ENCODE results near the gene COG5. TPM values are rescaled to one million over a fixed set of nuclear protein-coding genes. Genes with fewer than 3 reads are reported as not detected.
"Not testable (repeated sequence)": the region's sequence is repeated elsewhere in the genome, so short reads cannot be mapped to it uniquely, and the experiment has no call there.

Gene COG5
- total RNA-seq, 2 donors from 2014 or later: 30.9 to 49.2 TPM

- ATAC-seq: peak; percentile 45 to 52
- DNase-seq (ENCODE audit: low spot score in 2 of 2): peak; percentile 86 to 93
- no peaks in the 10 kb centered on the region for H3K9me3 Mint-ChIP-seq
- peak overlapping the region; percentile 99 to 100 for H3K27ac Mint-ChIP-seq
- peaks cover 0 to 5% of the 10 kb centered on the region in 2 donors for H3K36me3 Mint-ChIP-seq
These were observed 394.3 kb downstream of the COG5 start for GRCh38 chr7:107169120-107170050.

DNA sequence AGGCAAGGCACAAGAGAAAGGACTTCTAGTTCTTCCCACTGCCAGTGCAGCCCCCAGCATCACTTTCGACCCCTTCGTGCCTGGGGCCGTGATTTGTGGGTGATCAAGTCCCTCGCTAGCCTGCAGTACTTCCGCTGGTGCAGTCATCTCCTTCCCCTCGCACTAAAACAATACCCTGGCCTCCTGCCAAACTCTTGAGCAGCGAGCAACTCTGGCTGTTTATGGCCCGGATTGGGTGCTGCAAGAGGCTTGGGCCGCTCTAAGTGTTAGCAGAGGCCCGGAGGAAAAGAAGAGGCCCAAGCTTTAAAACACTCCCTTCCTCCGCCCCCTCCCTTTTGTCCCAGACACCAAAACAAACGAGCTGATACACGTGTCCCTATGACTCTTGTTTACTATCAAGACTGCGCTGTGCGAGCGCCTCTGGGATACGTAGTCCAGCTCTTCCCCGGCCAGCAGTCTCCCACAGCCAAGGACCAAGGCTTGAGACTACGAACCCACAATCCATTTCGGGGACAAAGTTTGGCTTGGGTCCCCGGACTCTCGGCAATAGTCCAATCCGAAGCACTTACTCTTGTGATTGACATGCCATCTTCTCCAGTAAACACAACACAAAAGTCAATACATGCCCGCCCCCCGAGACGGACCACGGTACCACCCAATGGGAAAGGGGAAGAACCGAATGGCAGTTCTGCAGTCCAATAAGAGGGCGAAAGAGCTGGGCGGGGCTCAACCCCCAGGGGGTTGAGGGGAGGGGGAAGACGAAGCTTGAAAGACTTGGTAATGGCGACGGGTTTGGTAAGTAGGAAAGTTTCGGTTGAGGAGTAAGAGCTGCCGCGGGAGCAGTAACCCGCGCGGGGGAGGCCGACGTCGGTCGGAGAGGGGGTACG lies 395.2 kb downstream of the COG5 start, which contains the start of gene HBP1:
HBP1 (plus strand) TSS at position 771 of the 887 bp plus-strand sequence. CDS start 10,891 bp downstream, outside the sequence.
- DNase-seq (ENCODE audit: low spot score in 2 of 2) (peak; percentile 96 to 97), ATAC-seq (peak; percentile 82 to 85)
- no peaks in the 10 kb centered on the region for H3K9me3 Mint-ChIP-seq
- peaks cover 0 to 5% of the 10 kb centered on the region in 2 donors for H3K36me3 Mint-ChIP-seq
- H3K27ac Mint-ChIP-seq: peak within 1 kb of the TSS; percentile 99 to 100

GRCh38 chr7:107167483-107168232 lies 396.1 kb downstream of the COG5 start:
- H3K36me3 Mint-ChIP-seq: peaks cover 0 to 5% of the 10 kb centered on the region in 2 donors
- ATAC-seq (peak in 1 of 2 donors; percentile 29), DNase-seq (ENCODE audit: low spot score in 2 of 2) (no peak)
- H3K27ac Mint-ChIP-seq: peak overlapping the region; percentile 99 to 100
- H3K9me3 Mint-ChIP-seq: no peaks in the 10 kb centered on the region

DNA sequence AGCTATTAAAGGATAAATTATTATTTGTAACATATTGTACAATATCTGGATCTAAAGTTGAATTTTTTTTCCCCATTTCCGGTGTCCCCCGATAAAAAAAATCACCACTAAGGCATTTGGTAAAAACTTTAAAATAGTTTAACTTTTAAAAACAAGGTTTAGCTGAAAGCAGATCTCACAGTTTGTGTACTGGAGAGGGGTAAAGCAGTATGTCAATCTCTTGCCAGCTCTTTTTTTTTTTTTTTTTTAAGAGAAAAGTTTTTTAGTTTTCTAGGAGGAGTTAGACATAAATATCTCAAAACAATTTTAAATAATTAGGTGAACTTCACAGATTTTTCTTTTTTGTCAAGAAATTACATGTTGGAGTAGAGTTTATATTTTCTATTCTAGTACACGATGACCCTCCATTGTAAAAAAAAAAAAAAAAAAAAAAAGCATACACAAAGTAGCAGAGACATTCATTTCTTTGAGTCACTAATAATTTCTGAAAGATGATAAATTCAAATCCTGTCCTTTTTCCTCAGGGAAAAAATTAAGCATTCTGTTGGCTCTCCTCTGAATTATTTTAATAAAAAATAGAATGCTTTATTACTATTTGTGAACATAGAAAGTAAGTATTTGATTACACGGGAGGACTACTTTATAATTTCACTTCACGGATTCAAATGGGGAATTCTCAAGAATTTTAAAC lies 396.8 kb downstream of the COG5 start:
- no peaks in the 10 kb centered on the region for H3K9me3 Mint-ChIP-seq
- H3K36me3 Mint-ChIP-seq: peaks cover 0 to 5% of the 10 kb centered on the region in 2 donors
- ATAC-seq (no peak), DNase-seq (ENCODE audit: low spot score in 2 of 2) (no peak)
- H3K27ac Mint-ChIP-seq: peak overlapping the region; percentile 99 to 100

DNA sequence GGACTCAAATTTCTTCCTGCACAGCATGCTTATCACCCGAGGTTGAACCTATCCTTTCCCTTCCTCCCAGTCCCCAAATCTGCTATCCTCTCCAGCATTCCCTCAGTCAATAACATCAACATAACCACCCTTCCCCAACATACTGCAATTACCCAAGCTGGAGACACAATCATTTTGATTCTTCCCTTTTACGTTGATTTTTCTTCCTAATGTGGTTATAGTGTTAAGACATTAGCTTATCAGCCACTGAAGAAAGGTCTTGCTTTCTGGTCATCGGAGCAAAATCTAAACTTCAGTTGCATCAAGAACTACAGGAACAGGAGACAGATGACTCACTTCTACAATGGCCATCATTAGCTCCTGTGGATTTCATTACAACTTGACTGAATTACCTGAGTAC lies 398.4 kb downstream of the COG5 start:
- Mint-ChIP-seq H3K9me3 (no peaks in the 10 kb centered on the region), H3K27ac (no peak overlapping the region), H3K36me3 (peaks cover 0 to 5% of the 10 kb centered on the region in 2 donors)
- ATAC-seq: no peak
- DNase-seq (ENCODE audit: low spot score in 2 of 2): no peak

DNA sequence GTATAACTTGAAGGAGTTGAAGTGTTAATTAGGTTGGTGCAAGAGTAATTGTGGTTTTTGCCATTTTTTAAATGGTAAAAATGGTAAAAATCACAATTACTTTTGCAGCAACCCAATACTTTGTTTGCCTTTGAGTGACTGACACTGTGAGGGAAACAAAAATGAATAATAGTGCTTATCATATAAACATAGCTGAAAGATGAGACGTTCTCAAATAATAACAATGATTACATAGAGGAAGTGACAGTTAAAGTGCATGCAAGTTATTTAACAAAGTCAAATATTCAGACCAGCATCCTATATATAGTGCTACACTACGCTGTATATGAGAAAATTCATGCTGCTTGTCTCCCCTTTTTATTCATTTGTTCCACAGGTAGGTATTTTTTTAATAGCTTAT lies 399.6 kb downstream of the COG5 start:
- no peak overlapping the region for H3K27ac Mint-ChIP-seq
- H3K9me3 Mint-ChIP-seq: no peaks in the 10 kb centered on the region
- ATAC-seq: no peak
- DNase-seq (ENCODE audit: low spot score in 2 of 2): no peak
- H3K36me3 Mint-ChIP-seq: no peaks in the 10 kb centered on the region

GRCh38 chr7:107162475-107162874 lies 401.2 kb downstream of the COG5 start:
- Mint-ChIP-seq H3K36me3 (no peaks in the 10 kb centered on the region), H3K9me3 (no peaks in the 10 kb centered on the region), H3K27ac (no peak overlapping the region)
- DNase-seq (ENCODE audit: low spot score in 2 of 2) (no peak), ATAC-seq (no peak)

- Mint-ChIP-seq H3K36me3 (no peaks in the 10 kb centered on the region), H3K9me3 (no peaks in the 10 kb centered on the region), H3K27ac (no peak overlapping the region)
- ATAC-seq (no peak), DNase-seq (ENCODE audit: low spot score in 2 of 2) (no peak)
These were observed 402.3 kb downstream of the COG5 start for GRCh38 chr7:107161415-107161814.

GRCh38 chr7:107160389-107160788 lies 403.3 kb downstream of the COG5 start:
- no peaks in the 10 kb centered on the region for H3K9me3 Mint-ChIP-seq
- no peaks in the 10 kb centered on the region for H3K36me3 Mint-ChIP-seq
- no peak overlapping the region for H3K27ac Mint-ChIP-seq
- no peak for DNase-seq (ENCODE audit: low spot score in 2 of 2)
- ATAC-seq: no peak

DNA sequence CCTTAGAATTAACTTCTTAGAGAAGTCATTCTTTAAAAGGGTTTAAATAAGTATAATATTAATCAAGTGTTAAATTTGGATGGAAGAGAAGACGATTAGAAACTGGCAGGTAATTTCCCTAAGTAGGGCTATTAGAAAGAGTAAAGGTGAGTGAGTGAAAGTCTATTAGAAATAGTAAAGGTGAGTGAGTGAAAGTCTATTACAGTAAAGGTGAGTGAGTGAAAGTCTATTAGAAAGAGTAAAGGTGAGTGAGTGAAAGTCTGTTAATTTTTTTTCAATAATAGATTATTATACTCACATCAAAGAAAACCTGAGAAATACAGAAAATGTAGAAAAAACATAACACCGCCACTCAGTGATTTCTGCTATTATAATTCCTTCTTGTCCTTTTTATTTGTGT lies 405.7 kb downstream of the COG5 start:
- DNase-seq (ENCODE audit: low spot score in 2 of 2): no peak
- H3K9me3 Mint-ChIP-seq: no peaks in the 10 kb centered on the region

GRCh38 chr7:107157091-107157490 lies 406.6 kb downstream of the COG5 start:
- DNase-seq (ENCODE audit: low spot score in 2 of 2) (no peak), ATAC-seq (no peak)
- no peak overlapping the region for H3K27ac Mint-ChIP-seq
- no peaks in the 10 kb centered on the region for H3K36me3 Mint-ChIP-seq
- no peaks in the 10 kb centered on the region for H3K9me3 Mint-ChIP-seq

More for the DNA sequence above, 405.7 kb downstream of the COG5 start:
- no peak overlapping the region for H3K27ac Mint-ChIP-seq
- ATAC-seq: no peak
- H3K36me3 Mint-ChIP-seq: no peaks in the 10 kb centered on the region

DNA sequence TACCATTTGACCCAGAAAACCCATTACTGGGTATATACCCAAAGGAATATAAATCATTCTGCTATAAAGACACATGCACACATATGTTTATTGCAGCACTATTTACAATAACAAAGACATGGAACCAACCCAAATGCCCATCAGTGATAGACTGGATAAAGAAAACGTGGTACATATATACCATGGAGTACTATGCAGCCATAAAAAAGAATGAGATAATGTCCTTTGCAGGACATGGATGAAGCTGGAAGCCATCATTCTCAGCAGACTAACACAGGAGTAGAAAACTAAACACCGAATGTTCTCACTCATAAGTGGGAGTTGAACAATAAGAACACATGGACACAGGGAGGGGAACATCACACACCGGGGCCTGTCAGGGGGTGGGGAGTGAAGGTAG lies 408.0 kb downstream of the COG5 start:
- DNase-seq (ENCODE audit: low spot score in 2 of 2); ATAC-seq; H3K9me3 Mint-ChIP-seq; H3K36me3 Mint-ChIP-seq; H3K27ac Mint-ChIP-seq: not testable (repeated sequence)

DNA sequence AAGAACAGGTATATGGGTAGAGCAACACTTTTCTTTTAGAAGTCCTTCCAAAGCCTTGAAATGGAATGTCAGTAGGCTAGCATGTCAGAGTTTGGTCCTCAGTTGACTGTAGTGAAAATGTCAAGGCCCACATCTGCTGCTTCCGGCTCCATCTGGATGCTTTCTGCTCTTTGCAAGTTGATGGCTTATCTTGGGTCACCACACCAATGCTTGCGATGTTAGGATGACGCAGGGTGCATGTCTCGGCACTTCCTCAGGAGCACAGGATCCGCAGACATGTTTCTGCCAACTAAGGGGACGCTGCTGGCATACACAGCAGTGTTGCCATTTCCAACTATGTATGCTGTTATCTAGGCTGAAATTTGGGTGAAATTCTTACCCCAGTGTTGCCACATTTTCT lies 408.9 kb downstream of the COG5 start:
- Mint-ChIP-seq H3K9me3 (no peaks in the 10 kb centered on the region), H3K27ac (no peak overlapping the region), H3K36me3 (no peaks in the 10 kb centered on the region)
- DNase-seq (ENCODE audit: low spot score in 2 of 2) (no peak), ATAC-seq (no peak)

GRCh38 chr7:107152011-107152410 lies 411.7 kb downstream of the COG5 start:
- no peak for DNase-seq (ENCODE audit: low spot score in 2 of 2)
- no peaks in the 10 kb centered on the region for H3K9me3 Mint-ChIP-seq
- no peak overlapping the region for H3K27ac Mint-ChIP-seq
- H3K36me3 Mint-ChIP-seq: no peaks in the 10 kb centered on the region
- ATAC-seq: no peak

All from activated naive CD4-positive, alpha-beta T cell treated with anti-CD3 and anti-CD28 coated beads, Interleukin-2, amount 50 U/mL, for 72 hours (primary cell).